ENCODE data around the gene VPREB1. TPM values are rescaled to one million over a fixed set of nuclear protein-coding genes. Genes with fewer than 3 reads are reported as not detected.

The VPREB1 gene
- total and polyA plus RNA-seq, 2 of the 4 experiments (the other 2 are of a cell fraction): not detected

DNA sequence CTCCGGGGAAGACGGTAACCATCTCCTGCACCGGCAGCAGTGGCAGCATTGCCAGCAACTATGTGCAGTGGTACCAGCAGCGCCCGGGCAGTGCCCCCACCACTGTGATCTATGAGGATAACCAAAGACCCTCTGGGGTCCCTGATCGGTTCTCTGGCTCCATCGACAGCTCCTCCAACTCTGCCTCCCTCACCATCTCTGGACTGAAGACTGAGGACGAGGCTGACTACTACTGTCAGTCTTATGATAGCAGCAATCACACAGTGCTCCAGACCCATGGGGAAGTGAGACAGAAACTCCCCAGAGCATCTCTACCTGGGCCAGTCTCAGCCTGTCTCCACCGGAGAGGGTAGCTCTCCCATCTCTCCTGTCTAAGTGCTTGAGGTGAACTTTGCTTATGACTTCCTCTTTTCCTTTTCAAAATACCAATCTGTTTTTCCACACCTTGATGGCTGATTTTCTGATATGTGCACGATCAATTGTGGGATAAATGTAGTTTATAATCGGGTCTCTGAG, 48.5 kb upstream of the VPREB1 start:
- Histone ChIP-seq H2AK9ac (replicated peaks; ENCODE audit: low read depth, low read length, poor library complexity) (no peak overlapping the region), H4K91ac (ENCODE audit: insufficient read depth, low read depth, low read length) (no peak overlapping the region), H3K27me3 (ENCODE audit: control insufficient read depth, insufficient read depth, low read length) (peaks cover 35% of the 10 kb centered on the region), H3K56ac (ENCODE audit: extremely low read depth, insufficient read depth, low read length) (no peak overlapping the region), H3K36me3 (ENCODE audit: control insufficient read depth, insufficient read depth, low read length) (no peaks in the 10 kb centered on the region), H2BK15ac (ENCODE audit: low read depth, low read length) (no peak overlapping the region), H2BK5ac (ENCODE audit: low read depth, low read length, poor library complexity, severe bottlenecking) (no peak overlapping the region), H3K14ac (replicated peaks; ENCODE audit: low read depth, low read length) (no peak overlapping the region), H3K4me1 (ENCODE audit: control insufficient read depth, insufficient read depth, low read length) (no peaks in the 10 kb centered on the region), H3K79me1 (ENCODE audit: low read depth in 1 of 2, low read length in 2 of 2) (no peaks in the 10 kb centered on the region), H3K9me1 (ENCODE audit: insufficient read depth, low read length) (no peaks in the 10 kb centered on the region), H3K9ac (ENCODE audit: low read depth, low read length) (no peak overlapping the region), H4K5ac (ENCODE audit: low read depth, low read length) (no peak overlapping the region), H3K27ac (ENCODE audit: insufficient read depth, low read length) (no peak overlapping the region), H4K8ac (ENCODE audit: low read depth in 2 of 2, low read length in 2 of 2) (no peak overlapping the region), H2BK120ac (ENCODE audit: low read depth, low read length) (no peak overlapping the region), H4K20me1 (ENCODE audit: insufficient read depth, low read length) (no peaks in the 10 kb centered on the region), H3K4me2 (ENCODE audit: low read depth, low read length) (no peak overlapping the region), H3K9me3 (ENCODE audit: control insufficient read depth, insufficient read depth, low read length) (no peaks in the 10 kb centered on the region), H3K23ac (ENCODE audit: low read depth, low read length) (no peak overlapping the region), H3K18ac (ENCODE audit: low read depth, low read length) (no peak overlapping the region), H2BK20ac (ENCODE audit: low read depth, low read length) (no peak overlapping the region), H2AFZ (replicated peaks; ENCODE audit: low read length, poor library complexity) (no peak overlapping the region), H3K4me3 (ENCODE audit: insufficient read depth, low read depth, low read length) (no peak overlapping the region), H2AK5ac (ENCODE audit: low read depth, low read length) (no peak overlapping the region), H3K4ac (ENCODE audit: low read depth, low read length) (no peak overlapping the region)
- TF ChIP-seq RFX5 (IDR thresholded peaks at IDR 0.05; ENCODE audit: low read depth, low read length) (no peak), MAZ (IDR thresholded peaks at IDR 0.05; ENCODE audit: borderline replicate concordance, low read depth, low read length) (no peak), RAD21 (IDR thresholded peaks at IDR 0.05; ENCODE audit: low read length) (no peak), MXI1 (IDR thresholded peaks at IDR 0.05; ENCODE audit: borderline replicate concordance, low read depth, low read length) (no peak), RCOR1 (IDR thresholded peaks at IDR 0.05; ENCODE audit: insufficient replicate concordance, low read length) (no peak), SMC3 (IDR thresholded peaks at IDR 0.05; ENCODE audit: low read depth, low read length) (no peak), NFE2L2 (IDR thresholded peaks at IDR 0.05; ENCODE audit: low read depth, low read length) (no peak), CHD1 (IDR thresholded peaks at IDR 0.05; ENCODE audit: low read depth, low read length) (no peak)
- TF ChIP-seq, protein P1, sequence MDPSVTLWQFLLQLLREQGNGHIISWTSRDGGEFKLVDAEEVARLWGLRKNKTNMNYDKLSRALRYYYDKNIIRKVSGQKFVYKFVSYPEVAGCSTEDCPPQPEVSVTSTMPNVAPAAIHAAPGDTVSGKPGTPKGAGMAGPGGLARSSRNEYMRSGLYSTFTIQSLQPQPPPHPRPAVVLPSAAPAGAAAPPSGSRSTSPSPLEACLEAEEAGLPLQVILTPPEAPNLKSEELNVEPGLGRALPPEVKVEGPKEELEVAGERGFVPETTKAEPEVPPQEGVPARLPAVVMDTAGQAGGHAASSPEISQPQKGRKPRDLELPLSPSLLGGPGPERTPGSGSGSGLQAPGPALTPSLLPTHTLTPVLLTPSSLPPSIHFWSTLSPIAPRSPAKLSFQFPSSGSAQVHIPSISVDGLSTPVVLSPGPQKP (IDR thresholded peaks at IDR 0.05; ENCODE audit: borderline replicate concordance, low read depth, low read length): no peak
- TF ChIP-seq, protein P2, sequence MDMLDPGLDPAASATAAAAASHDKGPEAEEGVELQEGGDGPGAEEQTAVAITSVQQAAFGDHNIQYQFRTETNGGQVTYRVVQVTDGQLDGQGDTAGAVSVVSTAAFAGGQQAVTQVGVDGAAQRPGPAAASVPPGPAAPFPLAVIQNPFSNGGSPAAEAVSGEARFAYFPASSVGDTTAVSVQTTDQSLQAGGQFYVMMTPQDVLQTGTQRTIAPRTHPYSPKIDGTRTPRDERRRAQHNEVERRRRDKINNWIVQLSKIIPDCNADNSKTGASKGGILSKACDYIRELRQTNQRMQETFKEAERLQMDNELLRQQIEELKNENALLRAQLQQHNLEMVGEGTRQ (IDR thresholded peaks at IDR 0.05; ENCODE audit: low read depth, low read length): no peak
- POLR2A ChIA-PET (ENCODE audit: unreplicated experiment): no interaction called here
- dilution Hi-C loops (cut with HindIII; ENCODE audit: low sequenced_read_pairs, unreplicated experiment) (no loop called here), in situ Hi-C loops (cut with MboI; ENCODE audit: low sequenced_read_pairs) (no loop called here), intact Hi-C loops (cut with micrococcal nuclease) (no loop called here)
- CTCF ChIA-PET: interaction anchor here (0.8 to 1.1 kb wide), 3 partner anchors 9 to 22 kb away, joined by 3 read pairs; no protein-coding TSS in a partner anchor
- 93% methylated on average over 3 of the region's 11 CpGs; no CpG with 5 or more reads in 1 of the 2 experiments for WGBS, 2 experiments (ENCODE audit: extremely low coverage in 2 of 2, insufficient read length in 1 of 2)
- BruUV-seq (replicated peaks): no TSS peak
- ATAC-seq (ENCODE audit: low read depth): no peak
- no peak for DNase-seq
